GM18909 (cell line): Measurements from ENCODE around the gene CCDC184.

ENCODE experiments used
- ATAC-seq: cut with Tn5 transposase; IDR thresholded peaks from one replicate; pipeline ENCODE4 v1.9.1; 2021; ENCODE audit warnings: mild to moderate bottlenecking; ENCODE audit not compliant: unreplicated experiment, poor library complexity

Gene CCDC184

DNA sequence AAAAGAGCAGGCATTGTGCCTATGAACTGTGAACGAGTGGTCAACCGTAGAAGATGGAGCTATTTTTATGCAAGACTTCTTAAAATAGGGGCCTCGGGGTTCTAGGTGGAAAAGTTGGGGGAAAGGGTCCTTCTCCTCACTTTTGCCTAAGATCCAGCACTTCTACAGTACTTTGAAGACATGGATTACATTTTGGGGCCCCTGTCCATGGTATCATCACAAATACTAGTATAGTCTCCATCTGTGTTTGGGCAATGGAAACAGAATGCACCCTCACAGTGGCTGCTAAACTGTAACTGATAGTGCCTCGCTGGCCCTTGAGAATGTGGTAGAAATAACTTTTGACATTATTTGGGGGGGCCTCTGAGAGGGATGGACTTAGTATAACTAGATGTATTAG, 5.5 kb upstream of the CCDC184 start:
- ATAC-seq: no peak

DNA sequence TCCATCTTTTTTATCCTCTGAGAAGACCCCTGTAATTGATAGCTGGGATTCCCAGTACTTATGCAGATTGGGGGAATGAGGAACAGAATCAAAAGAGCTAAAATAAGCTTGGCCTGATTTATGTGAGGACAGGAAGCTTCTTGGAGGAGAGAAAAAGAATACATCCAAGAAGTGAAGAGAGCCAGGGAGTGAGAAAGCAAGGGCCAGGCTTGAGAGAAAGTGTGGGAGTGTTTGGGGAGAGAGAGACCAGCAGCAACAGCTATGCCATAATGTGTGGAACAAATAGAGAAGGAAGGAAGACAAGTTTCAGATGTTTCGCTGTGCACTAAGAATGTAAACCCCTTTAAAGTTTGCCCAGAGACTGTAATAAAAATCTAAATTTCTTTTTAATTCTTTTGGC, 4.0 kb upstream of the CCDC184 start:
- no peak for ATAC-seq

DNA sequence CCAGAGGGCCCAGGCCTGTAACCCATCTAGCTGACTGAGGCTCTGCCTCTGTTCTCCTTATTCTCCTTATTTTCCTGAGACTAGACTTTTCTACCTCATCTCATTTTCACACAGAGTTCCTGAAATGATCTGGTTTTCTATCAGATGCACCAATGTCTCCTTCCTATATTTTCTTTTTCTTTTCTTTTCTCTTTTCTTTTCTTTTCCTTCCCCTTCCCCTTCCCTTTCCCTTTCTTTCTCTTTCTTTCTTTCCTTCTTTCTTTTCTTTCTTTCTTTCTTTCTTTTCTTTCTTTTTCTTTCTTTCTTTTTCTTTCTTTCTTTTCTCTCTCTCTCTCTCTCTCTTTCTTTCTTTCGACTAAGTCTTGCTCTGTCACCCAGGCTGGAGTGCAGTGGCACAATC, 3.0 kb upstream of the CCDC184 start:
- no peak for ATAC-seq

DNA sequence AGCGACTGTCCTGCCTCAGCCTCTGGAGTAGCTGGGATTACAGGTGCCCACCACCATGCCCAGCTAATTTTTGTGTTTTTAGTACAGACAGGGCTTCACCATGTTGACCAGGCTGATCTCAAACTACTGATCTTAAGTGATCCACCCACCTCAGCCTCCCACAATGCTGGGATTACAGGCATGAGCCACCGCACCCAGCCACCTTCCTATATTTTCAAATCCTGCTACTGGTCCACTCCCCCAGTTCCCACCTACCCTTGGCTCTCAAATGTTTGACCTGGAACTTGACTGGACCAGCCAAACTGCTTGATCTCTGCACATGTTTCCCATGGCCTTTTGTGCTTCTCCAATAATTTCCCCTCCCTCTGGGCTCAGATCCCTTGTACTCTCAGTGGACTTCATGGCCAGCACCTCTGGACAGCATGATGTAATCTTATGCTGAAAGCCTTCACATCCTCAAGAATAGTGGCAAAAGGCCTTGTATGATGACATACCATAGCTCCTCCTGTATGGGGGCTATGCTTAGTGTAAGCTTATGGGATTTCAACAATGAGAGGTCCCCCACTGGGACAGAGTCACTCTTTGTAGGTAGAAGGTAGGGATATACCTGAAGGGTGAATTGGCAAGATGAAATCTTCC, 2.5 kb upstream of the CCDC184 start:
- ATAC-seq: no peak

DNA sequence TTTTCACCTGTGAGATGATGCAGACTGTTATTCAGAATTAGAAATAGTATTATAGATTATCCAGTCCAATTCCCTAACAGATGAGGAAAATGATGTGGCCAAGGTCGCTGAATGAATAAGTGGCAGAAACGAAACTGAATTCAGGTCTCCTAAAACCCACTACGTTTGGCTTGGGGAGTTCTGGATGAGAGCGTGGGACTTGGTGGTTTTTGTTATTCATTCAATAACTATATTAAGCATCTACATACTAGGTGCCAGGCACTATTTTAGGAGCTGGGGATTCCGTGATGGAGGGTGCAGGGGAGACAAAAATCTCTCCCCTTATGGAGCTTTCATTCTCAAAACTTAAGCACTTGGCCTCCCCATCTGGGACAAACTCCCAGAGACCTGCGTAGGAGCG, 813 bp upstream of the CCDC184 start:
- no peak for ATAC-seq

DNA sequence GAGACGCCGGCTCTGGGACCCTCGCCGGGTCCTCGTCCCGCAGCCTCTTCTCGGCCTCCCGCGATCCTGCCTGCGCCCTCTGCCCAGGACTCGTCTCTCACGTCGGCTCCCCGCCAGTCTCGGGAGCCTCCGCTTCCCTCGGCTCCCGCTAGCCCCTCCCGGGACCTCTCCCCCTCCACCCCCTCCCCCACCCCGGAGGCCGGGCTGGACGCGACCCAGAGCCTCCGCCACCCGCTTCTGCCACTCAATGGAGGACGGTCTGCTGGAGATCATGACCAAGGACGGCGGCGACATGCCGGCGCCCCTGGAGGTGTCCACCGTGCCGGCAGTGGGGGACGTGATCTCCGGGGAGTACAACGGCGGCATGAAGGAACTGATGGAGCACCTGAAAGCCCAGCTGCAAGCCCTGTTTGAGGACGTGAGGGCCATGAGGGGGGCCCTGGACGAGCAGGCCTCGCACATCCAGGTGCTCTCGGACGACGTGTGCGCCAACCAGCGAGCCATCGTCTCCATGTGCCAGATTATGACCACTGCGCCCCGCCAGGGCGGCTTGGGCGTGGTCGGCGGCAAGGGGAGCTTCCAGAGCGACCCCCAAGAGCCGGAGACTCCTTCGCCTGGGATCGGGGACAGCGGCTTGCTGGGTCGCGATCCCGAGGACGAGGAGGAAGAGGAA, 568 bp downstream of the CCDC184 start:
- peak; percentile 13 for ATAC-seq

DNA sequence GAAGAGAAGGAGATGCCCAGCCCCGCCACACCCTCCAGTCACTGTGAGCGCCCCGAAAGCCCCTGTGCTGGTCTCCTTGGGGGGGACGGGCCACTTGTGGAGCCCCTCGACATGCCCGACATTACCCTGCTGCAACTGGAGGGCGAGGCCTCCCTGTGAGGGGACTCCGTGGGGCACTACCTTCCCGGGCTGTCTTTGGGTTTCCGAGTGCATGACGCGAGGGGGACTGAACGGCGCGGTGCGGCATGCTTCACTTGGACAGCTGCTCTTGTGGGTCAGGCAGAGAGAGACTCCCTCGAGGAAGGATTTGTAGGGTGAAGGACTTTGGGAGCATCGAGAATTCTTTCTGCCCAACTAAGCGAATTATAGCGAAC, 1.1 kb downstream of the CCDC184 start:
- ATAC-seq: no peak

DNA sequence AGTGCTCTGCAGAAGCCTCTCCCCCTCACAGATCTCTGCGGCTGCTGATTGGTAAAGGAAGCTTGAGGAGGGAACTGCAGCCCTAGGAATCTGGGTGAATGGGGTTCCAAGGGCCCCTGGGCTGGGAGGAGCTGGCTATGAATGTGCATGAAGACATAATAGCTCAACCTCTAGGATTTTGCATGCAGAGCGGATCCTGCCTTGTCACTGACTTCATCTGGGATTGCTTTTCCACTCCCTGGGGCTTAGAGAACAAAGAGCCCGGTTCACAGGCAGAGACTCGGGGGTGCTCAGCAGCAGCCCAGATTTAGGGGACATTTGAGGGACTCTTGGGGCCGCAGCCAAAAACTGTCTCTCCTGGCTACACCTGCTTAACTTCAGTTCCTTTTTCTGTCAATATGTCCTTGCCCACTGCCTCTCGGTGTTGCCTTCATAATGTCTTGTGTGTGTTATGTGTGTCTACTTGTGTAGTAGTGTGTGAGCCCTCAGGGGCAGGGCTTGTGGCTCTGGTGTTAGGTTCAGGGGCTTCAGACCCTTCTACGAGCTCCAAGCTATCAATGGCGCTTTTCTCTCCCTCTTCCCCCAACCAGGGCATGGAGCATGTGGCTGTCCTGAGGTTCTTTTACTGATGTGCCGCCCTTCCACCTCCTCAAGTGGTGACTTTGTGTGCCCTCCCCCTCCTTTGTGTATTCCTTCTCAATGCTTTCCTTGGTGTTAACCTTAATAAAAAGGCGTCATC, 1.9 kb downstream of the CCDC184 start:
- ATAC-seq: no peak

DNA sequence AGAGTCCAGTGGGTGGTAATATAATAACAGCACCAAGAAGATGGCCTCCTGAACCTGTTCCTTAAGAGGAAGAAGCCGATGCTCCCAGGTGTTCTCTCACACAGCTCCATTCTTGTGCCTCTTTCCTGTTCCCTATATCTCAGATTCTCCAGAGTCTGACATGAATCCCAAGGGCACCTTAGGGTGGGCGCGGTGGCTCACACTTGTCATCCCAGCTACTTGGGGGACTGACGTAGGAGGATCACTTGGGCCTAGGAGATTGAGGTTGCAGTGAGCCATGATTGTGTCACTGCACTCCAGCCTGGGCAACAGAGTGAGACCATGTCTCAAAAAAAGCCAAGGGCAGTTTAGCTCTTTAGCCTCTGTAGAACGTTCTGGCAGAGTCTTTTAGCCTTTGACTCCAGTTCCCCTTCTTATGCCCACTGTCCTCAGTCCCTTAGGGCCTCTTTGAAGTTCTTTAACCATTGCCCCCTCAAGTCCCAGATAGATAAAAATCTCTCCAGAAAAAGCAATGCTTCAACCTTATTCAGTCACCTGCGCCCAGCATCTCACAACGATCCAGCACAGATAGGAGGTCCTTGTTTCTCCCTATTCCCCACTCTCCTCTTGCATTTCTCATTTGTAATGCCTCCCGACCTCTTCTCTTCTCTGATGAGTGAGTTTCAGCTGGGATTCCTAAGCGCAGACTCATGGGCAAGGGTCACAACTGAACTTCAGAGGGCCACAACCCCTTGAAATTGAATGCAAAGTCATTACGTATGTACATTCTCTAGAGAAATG, 4.7 kb downstream of the CCDC184 start:
- no peak for ATAC-seq

DNA sequence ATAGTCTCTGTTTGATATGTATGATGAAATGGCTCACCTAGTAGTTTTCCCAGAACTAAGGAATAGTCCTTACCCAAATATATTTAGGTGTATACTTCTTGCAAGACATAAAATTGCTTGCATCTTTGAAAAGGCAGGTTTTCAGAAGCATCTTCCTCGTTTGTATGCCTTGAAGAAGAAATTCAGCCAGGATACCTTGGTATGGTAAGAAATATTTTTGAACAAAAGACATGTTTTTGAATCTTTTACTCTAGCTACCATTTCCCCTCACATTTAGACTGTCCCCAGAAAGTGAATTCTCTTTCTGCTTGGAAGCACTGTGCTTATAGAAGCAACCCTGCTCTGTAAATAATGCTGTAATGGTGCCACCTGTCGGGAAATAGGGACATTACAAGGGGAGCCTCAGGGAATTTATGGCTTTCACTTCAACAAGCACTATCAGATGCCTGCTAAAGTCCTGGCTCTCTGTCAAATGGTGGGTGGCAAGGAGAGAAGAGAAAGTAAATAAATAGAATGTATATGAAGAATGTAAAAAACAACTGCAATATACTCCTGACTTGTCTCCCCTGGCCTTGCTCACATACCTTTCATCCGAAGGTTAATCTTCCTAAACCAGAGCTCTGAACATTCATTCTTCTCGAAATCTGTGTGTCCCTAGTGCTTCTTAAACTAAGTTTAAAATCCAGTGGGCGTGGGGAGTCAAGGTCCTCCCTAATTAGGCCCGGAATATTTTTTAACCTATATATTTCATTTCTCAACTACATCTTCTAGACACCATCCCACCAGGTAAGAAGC, 6.1 kb downstream of the CCDC184 start:
- ATAC-seq: peak; percentile 54

DNA sequence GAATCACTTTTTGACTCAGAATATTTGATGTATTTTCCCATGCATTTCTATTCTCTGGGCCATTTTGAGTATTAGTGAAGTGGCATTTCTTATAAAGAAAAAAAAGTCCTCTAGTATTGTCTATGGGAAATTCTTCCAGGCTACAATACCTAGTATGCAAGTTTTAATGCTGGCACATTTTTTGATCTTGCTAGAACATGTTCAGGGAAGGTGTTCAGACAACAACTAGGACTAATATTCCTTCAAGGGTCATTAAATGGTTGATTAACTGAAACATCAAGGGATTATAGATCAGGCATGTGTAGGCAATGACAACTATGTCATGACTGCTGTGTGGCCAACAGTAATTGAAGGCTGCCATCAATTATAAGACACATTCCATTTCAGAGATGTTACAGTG, 7.7 kb downstream of the CCDC184 start:
- no peak for ATAC-seq

DNA sequence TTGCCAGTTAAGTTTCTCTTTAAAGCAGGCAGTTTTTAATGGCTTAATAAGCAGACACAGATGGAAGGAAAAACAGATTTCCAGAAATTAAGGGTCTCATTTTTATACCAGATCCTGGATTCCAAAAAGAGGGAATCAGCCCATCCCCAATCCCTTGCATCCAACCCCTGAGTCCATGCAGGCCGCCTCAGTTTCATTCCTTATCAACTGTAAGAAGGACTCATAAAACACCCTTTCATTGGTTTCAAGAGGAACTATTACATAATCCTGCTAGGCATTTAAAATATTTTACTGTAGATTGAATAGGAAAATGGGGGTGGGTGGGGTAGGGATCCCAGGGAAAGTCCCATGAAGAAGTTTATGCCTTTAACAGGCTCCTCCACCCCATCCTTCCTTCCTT, 9.4 kb downstream of the CCDC184 start:
- ATAC-seq: no peak

DNA sequence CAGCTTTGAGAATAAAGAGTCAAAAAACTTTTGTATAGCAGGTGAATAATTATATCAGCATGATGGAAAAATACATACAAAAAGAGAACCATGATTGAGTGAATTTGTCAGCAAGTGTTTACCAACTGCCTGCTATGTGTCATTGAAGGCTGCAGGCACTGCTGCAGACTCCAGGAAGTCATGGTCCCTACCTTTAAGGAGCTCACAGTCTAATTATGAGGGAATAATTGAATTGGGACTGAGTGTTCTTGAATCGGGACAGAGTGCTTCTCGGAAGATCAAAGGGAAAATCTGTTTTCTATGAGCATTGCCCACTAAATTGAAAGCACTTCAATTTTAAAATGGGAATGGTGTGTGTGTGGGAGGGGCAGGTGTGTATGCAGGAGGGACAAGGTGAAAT, 10.2 kb downstream of the CCDC184 start:
- ATAC-seq: no peak

DNA sequence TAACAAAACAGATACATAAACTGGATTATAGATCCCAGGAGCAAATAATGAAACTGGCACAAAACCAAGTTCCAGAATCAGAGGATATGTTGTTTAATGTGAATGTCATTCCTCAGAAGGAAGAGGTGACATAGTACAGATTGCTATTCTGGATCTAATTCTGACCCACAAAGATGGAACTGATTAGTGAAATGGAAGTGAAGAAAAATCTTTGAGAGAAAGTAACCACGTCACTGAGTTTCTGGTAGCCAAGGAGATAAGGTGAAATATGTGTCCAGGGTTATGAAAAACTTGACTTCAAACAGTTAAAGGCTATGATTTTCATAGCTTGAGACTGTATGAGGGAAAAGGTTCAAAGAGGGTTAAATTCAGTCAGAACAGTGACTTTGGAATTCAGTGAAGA, 11.4 kb downstream of the CCDC184 start:
- ATAC-seq: no peak

DNA sequence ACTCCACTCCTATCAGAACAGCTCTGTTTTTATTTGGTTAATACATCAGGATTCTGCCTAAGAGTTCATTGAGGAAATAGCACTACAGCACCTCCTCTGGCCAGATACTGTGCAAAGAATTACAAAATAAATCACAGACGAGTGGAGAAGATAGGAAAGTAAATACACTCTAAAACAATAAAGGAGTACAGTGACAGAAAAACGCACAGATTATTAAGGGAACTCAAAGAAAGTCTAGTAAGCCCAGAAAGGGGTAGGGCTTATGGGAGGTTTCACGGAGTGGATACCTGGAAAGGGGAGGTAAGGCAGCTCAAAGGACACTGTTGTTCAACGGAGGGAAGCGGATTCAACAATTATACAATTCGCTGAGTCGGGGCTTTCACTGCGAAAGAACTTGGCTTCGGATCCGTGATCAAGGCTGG, 14.1 kb downstream of the CCDC184 start:
- peak; percentile 24 for ATAC-seq

DNA sequence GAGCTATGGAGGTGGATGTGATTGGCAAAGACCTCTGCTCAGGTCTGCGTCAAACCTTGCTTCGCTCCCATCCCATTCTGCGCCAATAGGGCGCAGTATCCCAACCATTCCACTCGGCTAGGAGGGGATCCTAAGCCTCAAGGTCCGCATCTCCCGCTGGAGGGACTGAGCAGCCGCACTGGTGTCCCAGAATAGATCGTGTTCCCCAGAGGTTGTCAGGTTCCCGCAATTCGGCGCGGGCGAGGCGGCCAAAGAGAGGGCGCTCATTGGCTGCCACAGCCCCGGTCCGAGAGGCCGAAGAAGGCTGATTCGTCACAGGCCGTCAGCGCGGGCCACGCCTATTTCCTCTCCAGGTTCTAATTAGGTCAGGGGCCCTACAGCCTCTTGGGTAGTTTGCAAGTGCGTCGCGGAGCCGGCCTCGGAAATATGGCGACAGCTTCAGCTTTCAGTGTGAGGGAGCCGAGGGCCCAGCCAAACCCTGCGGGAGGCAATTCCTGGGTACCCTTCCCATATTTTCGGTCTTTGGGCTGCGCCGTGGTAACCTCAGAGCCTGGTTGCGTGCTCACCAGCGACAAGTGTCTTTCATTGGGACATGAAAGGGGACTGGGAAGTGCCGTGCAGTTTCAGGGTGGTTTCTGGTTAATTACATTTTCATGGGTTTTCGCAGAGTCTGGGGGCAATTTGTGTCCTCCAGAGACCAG, 14.7 kb downstream of the CCDC184 start:
- ATAC-seq: peak; percentile 100

DNA sequence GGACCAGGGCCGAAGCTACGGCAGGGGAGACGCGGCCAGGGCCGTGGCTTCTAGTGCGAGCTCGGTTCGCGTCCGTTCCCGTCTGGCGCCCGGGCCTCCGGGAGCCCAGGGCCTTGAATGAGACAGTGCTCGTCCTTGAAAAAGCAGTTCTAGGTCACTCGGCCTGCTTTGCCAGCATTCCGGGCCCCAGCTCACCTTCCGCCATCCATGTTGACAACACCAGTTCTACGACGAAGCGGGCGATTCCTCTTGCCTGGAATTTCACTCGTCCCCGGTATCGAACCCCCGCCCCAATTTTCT, 15.2 kb downstream of the CCDC184 start:
- peak; percentile 12 for ATAC-seq

DNA sequence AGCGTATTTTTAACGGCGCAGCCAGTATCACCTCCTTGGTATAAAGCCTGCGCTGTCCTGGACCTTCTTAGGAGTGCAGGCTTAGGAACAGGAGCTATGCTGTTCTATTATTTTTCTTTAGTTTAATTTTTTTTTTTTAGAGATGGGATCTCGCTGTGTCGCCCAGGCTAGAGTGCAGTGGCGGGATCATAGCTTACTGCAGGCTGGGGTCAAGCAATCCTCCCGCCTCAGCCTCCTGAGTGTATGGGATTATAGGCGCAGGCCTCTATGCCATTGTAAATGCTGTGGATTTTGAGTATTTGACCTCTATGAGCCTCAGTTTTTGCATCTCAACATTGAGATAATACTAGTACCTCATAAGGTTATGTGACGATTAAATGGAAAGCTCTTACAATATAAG, 15.5 kb downstream of the CCDC184 start:
- no peak for ATAC-seq

DNA sequence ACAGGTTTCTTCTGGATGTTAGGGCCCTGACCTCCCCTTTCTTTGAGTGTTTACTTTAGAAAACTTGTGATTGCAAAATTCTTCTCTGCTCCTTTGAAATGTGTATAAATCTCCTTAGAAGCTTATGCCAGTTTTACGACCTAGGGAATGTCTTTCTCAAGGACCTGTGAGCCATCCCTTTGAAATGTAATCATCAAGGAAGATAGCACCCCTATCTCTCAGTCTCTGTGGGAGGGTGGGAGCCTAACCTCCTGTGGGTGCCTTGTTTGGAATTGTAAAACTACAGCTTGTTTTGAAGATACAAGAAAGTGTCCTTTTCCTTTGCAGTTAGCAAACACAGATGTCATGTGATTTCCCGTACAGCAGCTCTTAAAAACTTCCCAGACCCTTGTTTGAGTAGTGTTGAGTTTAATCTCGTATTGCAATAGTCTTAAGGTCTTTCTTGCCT, 16.4 kb downstream of the CCDC184 start:
- no peak for ATAC-seq

DNA sequence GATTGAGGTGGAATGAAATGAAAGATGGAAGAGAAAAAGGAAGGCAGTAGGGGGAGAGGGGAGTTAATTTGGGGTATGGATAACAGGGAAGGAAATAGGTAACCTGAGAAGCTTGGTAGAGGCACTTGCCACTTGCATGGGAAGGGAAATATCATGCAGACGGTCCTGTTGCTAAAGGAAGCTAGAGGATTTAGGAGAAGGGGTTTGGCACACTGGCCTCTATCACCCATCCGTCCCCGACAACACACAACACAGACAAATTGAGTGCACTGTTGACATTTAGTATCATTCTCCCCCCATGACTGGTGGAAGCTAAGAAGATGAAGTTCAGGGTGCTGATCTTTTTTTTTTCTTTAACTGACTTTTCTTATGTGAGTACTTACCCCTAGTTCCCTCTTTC, 17.6 kb downstream of the CCDC184 start:
- no peak for ATAC-seq
